Measurements from ENCODE around the gene BIRC3. TPM values are rescaled to one million over a fixed set of nuclear protein-coding genes. Genes with fewer than 3 reads are reported as not detected.
"Not testable (repeated sequence)": the region's sequence is repeated elsewhere in the genome, so short reads cannot be mapped to it uniquely, and the experiment has no call there.

The BIRC3 gene
- total and polyA plus RNA-seq, 8 donors: 0.58 to 137 (median 44.8) TPM

GRCh38 chr11:102293873-102294601 lies 23.2 kb upstream of the BIRC3 start:
- WGBS, 5 donors: 9 to 17% (median 14%) methylated on average over 6 of the region's 6 CpGs
- TF ChIP-seq EP300 (IDR thresholded peaks at IDR 0.05): no peak
- TF ChIP-seq CTCF (IDR thresholded peaks at IDR 0.05): peak in 5 of 7 experiments; percentile 41 to 74 (median 66)
- TF ChIP-seq POLR2A (IDR thresholded peaks at IDR 0.05): no peak
- TF ChIP-seq POLR2AphosphoS5 (IDR thresholded peaks at IDR 0.05): peak in 1 of 3 donors; percentile 61
- intact Hi-C loops (cut with DNase I; ENCODE audit: low total_unique reads): no loop called here
- H3K4me3 ChIP-seq: peak overlapping the region in 1 of 4 donors; percentile 7
- H3K36me3 ChIP-seq: no peaks in the 10 kb centered on the region
- no peaks in the 10 kb centered on the region for H3K27me3 ChIP-seq
- no peaks in the 10 kb centered on the region for H3K9me3 ChIP-seq
- H3K27ac ChIP-seq: peak overlapping the region in 2 of 5 donors; percentile 20 to 36
- DNase-seq: peak in 1 of 2 donors; percentile 79
- peaks cover 0 to 33% (median 10%) of the 10 kb centered on the region in 4 donors for H3K4me1 ChIP-seq

GRCh38 chr11:102295045-102295444 lies 22.2 kb upstream of the BIRC3 start:
- WGBS, 5 donors: 44 to 64% (median 49%) methylated on average over 2 of the region's 2 CpGs
- Histone ChIP-seq H3K4me3 (no peak overlapping the region), H3K27ac (no peak overlapping the region), H3K4me1 (peaks cover 0 to 23% (median 5%) of the 10 kb centered on the region in 4 donors), H3K36me3 (no peaks in the 10 kb centered on the region), H3K27me3 (no peaks in the 10 kb centered on the region), H3K9me3 (no peaks in the 10 kb centered on the region)
- intact Hi-C loops (cut with DNase I; ENCODE audit: low total_unique reads): no loop called here
- TF ChIP-seq CTCF (IDR thresholded peaks at IDR 0.05) (no peak), POLR2AphosphoS5 (IDR thresholded peaks at IDR 0.05) (no peak), EP300 (IDR thresholded peaks at IDR 0.05) (no peak), POLR2A (IDR thresholded peaks at IDR 0.05) (no peak)
- DNase-seq: no peak

GRCh38 chr11:102296757-102297156 lies 20.5 kb upstream of the BIRC3 start:
- H3K4me3 ChIP-seq; H3K27me3 ChIP-seq; H3K27ac ChIP-seq; intact Hi-C loops (cut with DNase I; ENCODE audit: low total_unique reads); H3K36me3 ChIP-seq; H3K9me3 ChIP-seq; DNase-seq: not testable (repeated sequence)
- H3K4me1 ChIP-seq: peaks cover 0 to 19% (median 10%) of the 10 kb centered on the region in 4 donors
- WGBS, 5 donors: 86 to 99% (median 93%) methylated on average over 4 of the region's 4 CpGs

- H3K4me3 ChIP-seq; H3K27ac ChIP-seq; H3K36me3 ChIP-seq; intact Hi-C loops (cut with DNase I; ENCODE audit: low total_unique reads); H3K27me3 ChIP-seq: not testable (repeated sequence)
- WGBS, 5 donors: 39 to 61% (median 50%) methylated on average over 2 of the region's 2 CpGs
- peak in 1 of 2 donors; percentile 75 for DNase-seq
- Histone ChIP-seq H3K9me3 (peaks cover 0 to 15% (median 9%) of the 10 kb centered on the region in 4 donors), H3K4me1 (peaks cover 0 to 12% (median 7%) of the 10 kb centered on the region in 4 donors)
Observed at GRCh38 chr11:102300837-102301236, 16.4 kb upstream of the BIRC3 start.

- intact Hi-C loops (cut with DNase I; ENCODE audit: low total_unique reads): no loop called here
- TF ChIP-seq CTCF (IDR thresholded peaks at IDR 0.05): no peak
- TF ChIP-seq POLR2AphosphoS5 (IDR thresholded peaks at IDR 0.05): no peak
- TF ChIP-seq EP300 (IDR thresholded peaks at IDR 0.05): no peak
- TF ChIP-seq POLR2A (IDR thresholded peaks at IDR 0.05): no peak
- Histone ChIP-seq H3K27ac (no peak overlapping the region), H3K4me1 (peaks cover 0 to 26% (median 15%) of the 10 kb centered on the region in 4 donors), H3K27me3 (no peaks in the 10 kb centered on the region), H3K4me3 (no peak overlapping the region), H3K36me3 (no peaks in the 10 kb centered on the region), H3K9me3 (peaks cover 0 to 15% (median 9%) of the 10 kb centered on the region in 4 donors)
- DNase-seq: no peak
- WGBS, 5 donors: 71 to 100% (median 88%) methylated on average over 1 of the region's 1 CpG
Observed at GRCh38 chr11:102302241-102302640, 15.0 kb upstream of the BIRC3 start.

All from stomach (tissue), 9 donors.